IPS DF 19.7 (cell line): ENCODE data around the gene LORICRIN.
"Not testable (repeated sequence)": the region's sequence is repeated elsewhere in the genome, so short reads cannot be mapped to it uniquely, and the experiment has no call there.

ENCODE experiments used
- DNase-seq: peaks from one replicate; pipeline ENCODE4 v3.0.0-alpha.2; 2013; ENCODE audit warnings: low read depth, low spot score

LORICRIN gene

DNA sequence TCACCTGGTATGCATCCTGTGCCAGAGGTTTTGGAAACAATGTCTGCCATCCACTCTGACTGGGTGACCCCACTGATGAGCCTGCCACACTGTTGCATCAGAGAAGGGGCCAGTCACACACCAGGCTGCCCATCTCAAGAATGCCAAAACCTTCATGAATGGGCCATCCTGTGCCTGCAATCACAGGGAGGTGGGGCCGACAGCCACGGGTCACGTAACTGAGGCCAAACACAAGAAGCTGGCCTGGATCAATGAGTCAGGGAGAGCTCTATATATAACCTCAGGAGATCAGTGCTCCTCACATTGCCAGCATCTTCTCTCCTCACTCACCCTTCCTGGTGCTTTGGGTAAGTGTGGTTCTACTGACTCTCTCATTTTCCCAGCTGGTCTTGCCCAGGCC lies at the start of gene LORICRIN:
Gene LORICRIN, plus strand, starts transcription at position 301 of the 400 bp plus-strand sequence. CDS start 1,263 bp downstream, outside the sequence.
- no peak for DNase-seq

DNA sequence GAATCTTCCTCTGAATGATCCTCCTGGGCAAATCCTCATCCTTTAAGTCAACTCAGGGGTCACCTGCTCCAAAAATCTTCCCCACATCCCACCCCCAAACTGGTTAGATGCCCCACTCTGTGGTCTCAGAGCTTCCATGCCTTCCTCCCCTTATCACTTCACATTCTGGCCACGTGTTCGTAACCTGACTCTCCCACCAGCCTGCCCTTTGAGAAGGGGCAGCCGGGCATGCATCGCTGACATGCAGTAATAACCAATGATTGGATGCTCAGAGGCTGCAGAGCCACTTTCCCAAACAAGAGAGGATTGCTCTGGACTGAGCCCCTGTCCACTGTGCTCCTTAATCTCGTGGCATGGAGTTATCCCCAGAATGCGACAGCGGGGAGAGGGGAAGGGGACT lies 49.3 kb upstream of the LORICRIN start:
- DNase-seq = no peak

DNA sequence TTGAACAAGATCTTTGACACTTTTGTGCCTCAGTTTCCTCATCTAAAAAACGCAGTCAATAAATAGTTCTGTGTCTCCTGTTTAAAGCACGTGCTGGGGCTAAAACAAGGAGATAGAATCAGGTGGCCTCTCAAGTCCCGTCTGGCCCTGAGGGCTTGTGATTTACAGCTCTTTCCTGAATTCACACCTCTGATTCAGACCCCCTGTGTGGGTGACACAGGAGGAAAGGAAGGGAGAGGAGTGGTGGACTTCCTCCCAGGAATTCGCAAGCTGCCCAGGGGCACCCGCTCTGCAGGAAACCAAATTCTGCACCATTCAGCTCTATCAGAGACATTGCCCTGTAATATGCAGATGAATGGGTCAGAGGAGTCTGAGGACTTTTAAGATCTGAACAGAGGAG lies 47.3 kb upstream of the LORICRIN start:
- DNase-seq = no peak

DNA sequence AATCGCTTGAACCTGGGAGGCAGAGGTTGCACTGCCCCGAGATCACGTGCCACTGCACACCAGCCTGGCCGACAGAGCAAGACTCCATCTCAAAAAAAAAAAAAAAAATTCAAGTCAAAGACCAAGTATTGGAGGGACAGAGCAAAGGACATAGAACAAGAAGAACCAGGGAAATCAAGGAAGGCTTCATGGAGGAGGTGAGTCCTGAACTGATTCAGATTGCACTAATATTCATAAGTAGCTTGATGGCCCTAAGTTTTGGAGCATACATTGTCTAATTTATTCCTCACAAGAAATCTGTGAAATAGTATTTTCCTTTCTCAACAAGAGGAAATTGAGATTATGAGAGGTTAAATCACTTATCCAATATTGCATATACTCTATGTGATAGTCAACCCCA lies 46.0 kb upstream of the LORICRIN start:
- DNase-seq = no peak

- no peak for DNase-seq
Measured at GRCh38 chr1:153217212-153217611, 42.3 kb upstream of the LORICRIN start, which contains the start of gene PRR9. Gene PRR9 (plus strand): TSS chr1:153217584. CDS start chr1:153218145, 561 bp downstream.

- DNase-seq = no peak
Measured at GRCh38 chr1:153217744-153218416, 41.6 kb upstream of the LORICRIN start.

DNA sequence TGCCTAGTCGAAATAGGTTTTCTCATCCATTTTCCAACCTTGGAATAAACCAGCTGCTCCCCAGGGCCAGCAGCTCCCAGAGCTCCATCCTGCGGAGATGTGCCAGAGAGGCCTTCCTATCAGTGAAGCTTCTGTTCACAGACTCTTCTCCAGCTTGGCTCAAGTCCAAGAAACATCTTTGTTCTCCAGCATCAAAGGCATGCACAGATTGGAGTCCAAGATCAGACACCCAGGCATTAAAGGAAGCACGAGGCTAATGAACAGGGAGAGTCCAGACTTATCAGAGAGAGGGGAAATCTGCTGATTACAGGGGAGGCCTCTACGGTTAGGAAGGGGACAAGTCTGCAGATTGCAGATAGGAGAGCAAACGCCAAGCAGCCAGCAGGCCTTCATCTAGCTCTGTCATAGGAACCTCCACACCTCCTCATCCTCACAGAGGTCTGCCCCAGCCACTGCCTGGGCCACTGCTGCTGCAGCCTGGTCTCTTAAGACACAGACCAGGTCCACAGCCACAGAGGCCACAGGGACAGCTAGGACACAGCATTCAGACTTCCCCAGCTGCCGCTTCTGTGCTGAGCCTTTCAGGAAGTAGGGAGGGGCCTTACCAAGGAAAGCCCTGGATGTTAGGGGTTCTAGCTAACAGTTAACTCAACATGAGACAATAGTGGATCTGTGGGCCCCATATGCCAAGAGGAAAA lies 38.7 kb upstream of the LORICRIN start:
- DNase-seq = no peak

GRCh38 chr1:153223040-153223891 lies 36.2 kb upstream of the LORICRIN start:
- DNase-seq = not testable (repeated sequence)

DNA sequence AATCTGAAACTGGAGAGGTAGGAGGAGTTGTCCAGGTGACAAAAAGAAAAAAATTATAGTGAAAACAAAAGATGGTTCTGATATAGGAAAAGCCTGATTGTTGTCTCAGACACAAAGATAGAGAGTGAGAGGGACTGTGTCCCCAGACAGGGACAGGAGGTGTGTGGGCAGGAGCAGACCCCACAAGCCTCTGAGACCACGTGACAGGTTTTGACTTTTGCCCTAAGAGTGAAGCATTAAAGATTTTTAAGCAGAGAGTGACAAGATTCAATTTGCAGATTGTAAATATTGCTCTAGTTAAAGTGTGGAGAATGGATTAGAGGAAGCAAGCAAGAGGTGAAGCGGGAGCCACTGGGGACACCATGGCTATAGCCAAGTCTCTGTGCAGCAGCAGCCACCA lies 31.7 kb upstream of the LORICRIN start:
- DNase-seq = no peak

DNA sequence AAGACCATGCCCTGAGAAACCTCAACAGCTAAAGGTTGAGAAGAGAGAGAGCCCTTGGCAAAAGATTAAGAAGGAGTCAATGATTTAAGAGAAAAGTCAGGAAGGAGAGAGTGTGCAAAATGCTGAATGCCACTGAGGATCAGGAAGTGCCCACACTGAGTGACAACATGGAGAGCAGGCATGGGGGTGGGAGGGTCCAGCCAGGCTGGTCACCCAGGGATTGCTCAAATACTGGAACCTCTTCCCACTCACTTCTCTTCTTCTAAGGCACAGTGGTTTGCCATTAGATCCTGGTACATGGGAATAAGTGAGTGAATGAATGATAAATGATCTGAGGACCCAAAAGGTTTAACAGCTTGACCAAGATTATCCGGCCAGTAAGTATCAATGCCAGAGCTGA lies 31.0 kb upstream of the LORICRIN start:
- DNase-seq = no peak

GRCh38 chr1:153229076-153229829 lies 30.2 kb upstream of the LORICRIN start:
- DNase-seq = not testable (repeated sequence)

GRCh38 chr1:153231363-153231762 lies 28.1 kb upstream of the LORICRIN start:
- no peak for DNase-seq

DNA sequence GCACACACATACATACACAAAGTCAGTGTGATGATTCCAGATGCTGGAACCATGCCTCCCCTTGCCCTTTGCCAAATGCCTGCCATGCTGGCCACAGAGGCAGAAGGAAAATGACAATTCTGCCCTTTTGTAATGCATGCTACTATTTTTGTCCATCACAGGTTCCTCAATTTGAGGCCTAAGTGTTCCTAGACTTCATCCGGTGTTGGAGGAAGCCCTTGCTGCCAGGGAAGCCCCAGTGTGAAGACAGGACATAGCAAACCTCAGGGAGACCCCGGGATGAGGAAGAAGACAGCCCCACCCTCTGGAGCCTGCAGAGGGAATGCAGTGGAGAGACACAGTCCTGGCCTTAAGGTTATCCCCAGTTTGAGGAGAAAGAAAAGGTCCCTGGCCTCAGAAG lies 27.7 kb upstream of the LORICRIN start:
- DNase-seq = no peak

DNA sequence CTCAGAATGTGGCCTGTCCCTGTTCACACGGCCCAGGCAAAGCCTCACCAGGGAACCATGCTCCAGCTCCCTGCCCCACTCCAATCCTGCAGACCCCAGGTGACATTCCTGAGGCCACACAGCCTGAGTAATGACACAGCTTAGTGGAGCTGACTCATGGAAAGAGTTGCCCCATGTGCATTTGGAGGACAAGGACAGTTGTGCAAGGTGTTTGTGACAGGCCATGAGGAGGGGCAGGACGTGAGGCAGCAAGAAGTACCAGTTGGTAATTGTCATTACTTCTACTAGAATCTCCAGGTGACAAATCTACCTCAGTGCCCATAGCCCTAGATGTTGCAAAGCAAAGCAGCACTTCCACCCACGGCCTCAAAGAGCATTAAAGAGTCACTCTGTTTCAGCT lies 26.9 kb upstream of the LORICRIN start:
- DNase-seq = no peak

- no peak for DNase-seq
Measured at GRCh38 chr1:153233448-153233847, 26.0 kb upstream of the LORICRIN start.

GRCh38 chr1:153238527-153238926 lies 21.0 kb upstream of the LORICRIN start:
- DNase-seq = no peak

GRCh38 chr1:153242160-153242559 lies 17.3 kb upstream of the LORICRIN start:
- DNase-seq = no peak

- no peak for DNase-seq
Measured at GRCh38 chr1:153245466-153245865, 14.0 kb upstream of the LORICRIN start.

- no peak for DNase-seq
Measured at GRCh38 chr1:153246018-153246417, 13.5 kb upstream of the LORICRIN start.

- DNase-seq = no peak
Measured at GRCh38 chr1:153246825-153247224, 12.7 kb upstream of the LORICRIN start.

DNA sequence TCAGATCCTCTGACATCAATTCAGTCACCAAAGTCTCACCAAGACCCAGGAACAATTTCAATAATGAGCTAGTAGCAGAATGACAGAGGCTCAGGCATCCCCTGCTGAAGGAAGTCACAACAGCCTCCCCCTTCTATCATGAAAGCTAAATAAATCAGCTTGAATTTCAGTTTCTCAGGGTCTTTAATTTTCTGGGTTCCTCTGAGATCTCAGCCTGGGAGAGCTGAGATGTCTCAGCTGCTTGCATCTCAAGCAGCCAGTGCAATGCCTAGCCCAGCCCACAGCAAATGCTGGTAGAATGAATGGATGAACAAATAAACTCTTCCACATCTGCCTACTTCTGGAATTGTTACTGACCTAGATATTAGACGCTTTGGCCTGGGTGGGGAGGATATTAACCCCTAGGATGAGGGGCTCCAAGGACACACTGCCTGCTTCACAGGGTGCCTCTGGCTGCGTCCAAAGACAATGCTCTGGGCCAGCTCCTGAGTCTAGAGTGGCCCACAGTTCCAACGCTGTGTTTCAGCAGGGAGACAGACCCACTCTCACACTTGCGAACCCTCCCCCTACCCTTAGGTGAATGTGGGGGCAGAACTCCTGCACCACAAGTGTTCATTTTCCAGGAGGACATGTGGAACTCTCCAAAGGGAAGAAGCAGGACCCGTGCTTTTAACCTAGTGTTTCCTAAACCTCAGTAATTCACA lies 11.2 kb upstream of the LORICRIN start:
- no peak for DNase-seq
